ENCODE results near the gene MBNL1. TPM values are rescaled to one million over a fixed set of nuclear protein-coding genes. Genes with fewer than 3 reads are reported as not detected.

The MBNL1 gene
- total and polyA plus RNA-seq, 4 donors, result 17.1 to 110 (median 62.3) TPM

DNA sequence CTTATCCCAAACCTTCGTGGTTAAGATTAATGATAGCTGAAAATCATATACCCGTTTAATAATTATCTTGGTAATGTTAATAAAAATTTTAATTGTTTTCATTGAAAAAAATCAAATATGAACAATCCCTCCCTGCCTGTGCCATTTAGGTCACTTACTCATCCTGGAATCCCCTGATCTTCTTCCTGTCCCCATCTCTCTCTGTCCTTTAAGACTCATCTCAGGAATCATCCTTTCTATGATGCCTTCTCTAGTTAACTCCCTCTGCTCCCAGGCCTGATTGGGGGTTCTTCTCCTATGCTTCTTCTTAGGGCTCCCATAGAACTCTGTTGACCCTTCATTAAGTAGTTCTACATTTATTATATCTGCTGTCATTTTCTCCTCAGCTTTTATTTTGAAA is 91.6 kb downstream of the MBNL1 start:
- DNase-seq (ENCODE audit: low spot score), result no peak
- no peak overlapping the region for H3K4me3 ChIP-seq (ENCODE audit: low read depth in 1 of 3, low read length in 3 of 3)
- peaks cover 0 to 2% (median under 1%) of the 10 kb centered on the region in 4 donors for H3K36me3 ChIP-seq (ENCODE audit: control insufficient read depth in 4 of 4, insufficient read depth in 3 of 4, low read depth in 1 of 4, low read length in 3 of 4)
- WGBS, result 69% methylated on average over 2 of the region's 2 CpGs
- no peaks in the 10 kb centered on the region for H3K27me3 ChIP-seq (ENCODE audit: control insufficient read depth in 4 of 4, insufficient read depth in 4 of 4, low read length in 3 of 4)
- no peak for TF ChIP-seq YY1 (IDR thresholded peaks at IDR 0.05)
- TF ChIP-seq, protein P1, sequence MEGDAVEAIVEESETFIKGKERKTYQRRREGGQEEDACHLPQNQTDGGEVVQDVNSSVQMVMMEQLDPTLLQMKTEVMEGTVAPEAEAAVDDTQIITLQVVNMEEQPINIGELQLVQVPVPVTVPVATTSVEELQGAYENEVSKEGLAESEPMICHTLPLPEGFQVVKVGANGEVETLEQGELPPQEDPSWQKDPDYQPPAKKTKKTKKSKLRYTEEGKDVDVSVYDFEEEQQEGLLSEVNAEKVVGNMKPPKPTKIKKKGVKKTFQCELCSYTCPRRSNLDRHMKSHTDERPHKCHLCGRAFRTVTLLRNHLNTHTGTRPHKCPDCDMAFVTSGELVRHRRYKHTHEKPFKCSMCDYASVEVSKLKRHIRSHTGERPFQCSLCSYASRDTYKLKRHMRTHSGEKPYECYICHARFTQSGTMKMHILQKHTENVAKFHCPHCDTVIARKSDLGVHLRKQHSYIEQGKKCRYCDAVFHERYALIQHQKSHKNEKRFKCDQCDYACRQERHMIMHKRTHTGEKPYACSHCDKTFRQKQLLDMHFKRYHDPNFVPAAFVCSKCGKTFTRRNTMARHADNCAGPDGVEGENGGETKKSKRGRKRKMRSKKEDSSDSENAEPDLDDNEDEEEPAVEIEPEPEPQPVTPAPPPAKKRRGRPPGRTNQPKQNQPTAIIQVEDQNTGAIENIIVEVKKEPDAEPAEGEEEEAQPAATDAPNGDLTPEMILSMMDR (IDR thresholded peaks at IDR 0.05; ENCODE audit: low read depth, low read length, missing input control), result no peak
- TF ChIP-seq EGR1 (IDR thresholded peaks at IDR 0.05; ENCODE audit: low read depth in 2 of 2), result no peak
- no peak for TF ChIP-seq HNF4A (conservative IDR thresholded peaks at IDR 0.05)
- no peak for TF ChIP-seq TAF1 (conservative IDR thresholded peaks at IDR 0.05)
- TF ChIP-seq, protein P2, sequence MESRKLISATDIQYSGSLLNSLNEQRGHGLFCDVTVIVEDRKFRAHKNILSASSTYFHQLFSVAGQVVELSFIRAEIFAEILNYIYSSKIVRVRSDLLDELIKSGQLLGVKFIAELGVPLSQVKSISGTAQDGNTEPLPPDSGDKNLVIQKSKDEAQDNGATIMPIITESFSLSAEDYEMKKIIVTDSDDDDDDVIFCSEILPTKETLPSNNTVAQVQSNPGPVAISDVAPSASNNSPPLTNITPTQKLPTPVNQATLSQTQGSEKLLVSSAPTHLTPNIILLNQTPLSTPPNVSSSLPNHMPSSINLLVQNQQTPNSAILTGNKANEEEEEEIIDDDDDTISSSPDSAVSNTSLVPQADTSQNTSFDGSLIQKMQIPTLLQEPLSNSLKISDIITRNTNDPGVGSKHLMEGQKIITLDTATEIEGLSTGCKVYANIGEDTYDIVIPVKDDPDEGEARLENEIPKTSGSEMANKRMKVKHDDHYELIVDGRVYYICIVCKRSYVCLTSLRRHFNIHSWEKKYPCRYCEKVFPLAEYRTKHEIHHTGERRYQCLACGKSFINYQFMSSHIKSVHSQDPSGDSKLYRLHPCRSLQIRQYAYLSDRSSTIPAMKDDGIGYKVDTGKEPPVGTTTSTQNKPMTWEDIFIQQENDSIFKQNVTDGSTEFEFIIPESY (IDR thresholded peaks at IDR 0.05), result no peak
- no peak for TF ChIP-seq FOXA1 (IDR thresholded peaks at IDR 0.05)
- TF ChIP-seq FOXA2 (IDR thresholded peaks at IDR 0.05), result no peak
- TF ChIP-seq JUND (IDR thresholded peaks at IDR 0.05), result no peak
- TF ChIP-seq, protein P3, sequence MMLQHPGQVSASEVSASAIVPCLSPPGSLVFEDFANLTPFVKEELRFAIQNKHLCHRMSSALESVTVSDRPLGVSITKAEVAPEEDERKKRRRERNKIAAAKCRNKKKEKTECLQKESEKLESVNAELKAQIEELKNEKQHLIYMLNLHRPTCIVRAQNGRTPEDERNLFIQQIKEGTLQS (IDR thresholded peaks at IDR 0.05), result no peak
- no peak for TF ChIP-seq RXRA (IDR thresholded peaks at IDR 0.05)
- no peak for TF ChIP-seq SP1 (IDR thresholded peaks at IDR 0.05)
- TF ChIP-seq, protein P4, sequence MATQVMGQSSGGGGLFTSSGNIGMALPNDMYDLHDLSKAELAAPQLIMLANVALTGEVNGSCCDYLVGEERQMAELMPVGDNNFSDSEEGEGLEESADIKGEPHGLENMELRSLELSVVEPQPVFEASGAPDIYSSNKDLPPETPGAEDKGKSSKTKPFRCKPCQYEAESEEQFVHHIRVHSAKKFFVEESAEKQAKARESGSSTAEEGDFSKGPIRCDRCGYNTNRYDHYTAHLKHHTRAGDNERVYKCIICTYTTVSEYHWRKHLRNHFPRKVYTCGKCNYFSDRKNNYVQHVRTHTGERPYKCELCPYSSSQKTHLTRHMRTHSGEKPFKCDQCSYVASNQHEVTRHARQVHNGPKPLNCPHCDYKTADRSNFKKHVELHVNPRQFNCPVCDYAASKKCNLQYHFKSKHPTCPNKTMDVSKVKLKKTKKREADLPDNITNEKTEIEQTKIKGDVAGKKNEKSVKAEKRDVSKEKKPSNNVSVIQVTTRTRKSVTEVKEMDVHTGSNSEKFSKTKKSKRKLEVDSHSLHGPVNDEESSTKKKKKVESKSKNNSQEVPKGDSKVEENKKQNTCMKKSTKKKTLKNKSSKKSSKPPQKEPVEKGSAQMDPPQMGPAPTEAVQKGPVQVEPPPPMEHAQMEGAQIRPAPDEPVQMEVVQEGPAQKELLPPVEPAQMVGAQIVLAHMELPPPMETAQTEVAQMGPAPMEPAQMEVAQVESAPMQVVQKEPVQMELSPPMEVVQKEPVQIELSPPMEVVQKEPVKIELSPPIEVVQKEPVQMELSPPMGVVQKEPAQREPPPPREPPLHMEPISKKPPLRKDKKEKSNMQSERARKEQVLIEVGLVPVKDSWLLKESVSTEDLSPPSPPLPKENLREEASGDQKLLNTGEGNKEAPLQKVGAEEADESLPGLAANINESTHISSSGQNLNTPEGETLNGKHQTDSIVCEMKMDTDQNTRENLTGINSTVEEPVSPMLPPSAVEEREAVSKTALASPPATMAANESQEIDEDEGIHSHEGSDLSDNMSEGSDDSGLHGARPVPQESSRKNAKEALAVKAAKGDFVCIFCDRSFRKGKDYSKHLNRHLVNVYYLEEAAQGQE (IDR thresholded peaks at IDR 0.05), result no peak
- no peak for TF ChIP-seq RAD21 (IDR thresholded peaks at IDR 0.05)
- no peak for TF ChIP-seq HNF4G (IDR thresholded peaks at IDR 0.05)
- no peak overlapping the region for H3K27ac ChIP-seq (ENCODE audit: low read depth in 1 of 2, low read length in 2 of 2)
- no peaks in the 10 kb centered on the region for H3K9me3 ChIP-seq (ENCODE audit: control insufficient read depth in 4 of 4, low read length in 3 of 4)
- H3K4me1 ChIP-seq (ENCODE audit: control insufficient read depth in 4 of 4, insufficient read depth in 4 of 4, low read length in 3 of 4), result peaks cover 0 to 18% (median 5%) of the 10 kb centered on the region in 4 donors
- H3K9ac ChIP-seq (ENCODE audit: low read depth in 1 of 2, low read length in 2 of 2), result no peak overlapping the region

DNA sequence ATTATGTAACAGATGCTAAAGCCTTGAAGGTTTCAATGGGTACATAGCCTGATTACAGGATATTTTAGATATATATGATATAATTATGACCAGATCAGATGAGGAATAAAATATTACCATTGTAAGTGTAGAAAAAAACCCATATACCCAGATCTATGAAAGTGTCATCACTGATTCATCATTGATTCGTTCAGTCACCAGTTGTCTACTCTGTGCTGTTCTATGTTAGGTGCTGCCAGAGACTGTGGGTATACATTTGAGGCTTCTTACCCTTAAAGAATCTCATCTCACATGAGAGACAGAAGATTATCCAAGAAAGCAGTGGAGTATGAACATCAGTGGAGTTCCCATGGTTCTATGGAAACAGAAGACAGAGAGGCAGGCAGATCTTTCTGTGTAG is 92.2 kb downstream of the MBNL1 start:
- WGBS, result 94% methylated on average over 1 of the region's 1 CpG
- TF ChIP-seq FOXA2 (IDR thresholded peaks at IDR 0.05) (no peak), NR2F2 (IDR thresholded peaks at IDR 0.05) (no peak), HNF4A (conservative IDR thresholded peaks at IDR 0.05) (no peak)
- TF ChIP-seq, protein P2 (IDR thresholded peaks at IDR 0.05), result no peak
- no peak overlapping the region for H3K27ac ChIP-seq (ENCODE audit: low read depth in 1 of 2, low read length in 2 of 2)
- no peaks in the 10 kb centered on the region for H3K27me3 ChIP-seq (ENCODE audit: control insufficient read depth in 4 of 4, insufficient read depth in 4 of 4, low read length in 3 of 4)
- no peak overlapping the region for H3K9ac ChIP-seq (ENCODE audit: low read depth in 1 of 2, low read length in 2 of 2)
- no peak for DNase-seq (ENCODE audit: low spot score)
- H3K36me3 ChIP-seq (ENCODE audit: control insufficient read depth in 4 of 4, insufficient read depth in 3 of 4, low read depth in 1 of 4, low read length in 3 of 4), result peaks cover 0 to 2% (median under 1%) of the 10 kb centered on the region in 4 donors
- H3K4me3 ChIP-seq (ENCODE audit: low read depth in 1 of 3, low read length in 3 of 3), result no peak overlapping the region
- H3K9me3 ChIP-seq (ENCODE audit: control insufficient read depth in 4 of 4, low read length in 3 of 4), result no peaks in the 10 kb centered on the region
- peaks cover 0 to 13% (median 3%) of the 10 kb centered on the region in 4 donors for H3K4me1 ChIP-seq (ENCODE audit: control insufficient read depth in 4 of 4, insufficient read depth in 4 of 4, low read length in 3 of 4)

All from liver (tissue), 9 donors.